ENCODE data around the gene UBL7.

UBL7 gene

DNA sequence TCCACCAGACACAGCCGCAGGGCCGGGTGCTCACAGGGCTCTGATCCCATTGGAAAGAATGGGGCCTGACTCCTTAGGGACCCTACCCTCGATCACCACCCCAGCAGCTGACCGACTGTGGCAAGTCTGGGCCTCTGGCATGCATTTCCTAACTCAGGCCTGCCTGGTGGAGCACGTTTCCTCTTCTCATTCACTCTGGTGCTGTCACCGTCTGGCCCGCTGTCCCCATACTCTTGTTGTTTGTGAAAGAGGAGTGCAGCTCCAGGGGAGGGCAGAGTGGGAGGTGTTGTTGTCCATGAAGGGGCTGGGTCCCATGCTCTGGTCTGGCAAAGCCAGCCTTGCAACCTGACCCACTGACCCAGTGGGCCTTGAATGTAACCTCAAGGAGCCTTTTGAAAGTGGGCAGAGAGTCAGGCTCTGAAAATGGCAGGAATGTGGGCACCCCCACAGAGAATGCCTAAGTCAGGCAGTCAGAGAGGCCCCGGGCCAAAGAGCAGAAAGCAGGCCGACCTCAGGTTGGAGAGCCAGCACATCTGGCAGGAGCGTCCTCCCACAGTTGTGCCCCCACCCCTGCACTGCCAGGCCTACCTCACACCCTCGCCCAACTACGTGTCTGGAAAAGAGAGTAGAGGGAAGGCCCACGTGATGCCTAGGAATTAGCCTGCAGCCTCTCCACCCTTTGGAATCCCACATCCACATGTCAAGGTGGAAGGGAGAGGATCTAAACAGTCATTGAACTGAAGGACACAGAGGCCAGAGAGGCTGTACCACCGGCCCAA, 38.1 kb downstream of the UBL7 start:
- H3K27ac ChIP-seq (ENCODE audit: low read length), result no peak overlapping the region
- H3K9me3 ChIP-seq (ENCODE audit: control insufficient read depth, insufficient read depth, low read length), result no peaks in the 10 kb centered on the region
- no CpG with 5 or more reads among the region's 14 CpGs for WGBS (ENCODE audit: insufficient coverage, insufficient read length)
- no peaks in the 10 kb centered on the region for H3K36me3 ChIP-seq (ENCODE audit: control insufficient read depth, insufficient read depth, low read length)
- H3K27me3 ChIP-seq (ENCODE audit: control insufficient read depth, insufficient read depth, low read length), result no peaks in the 10 kb centered on the region
- H3K4me1 ChIP-seq (ENCODE audit: control insufficient read depth, insufficient read depth, low read length), result peaks cover 14% of the 10 kb centered on the region
- DNase-seq (ENCODE audit: low read depth, low spot score), result no peak
- H3K4me3 ChIP-seq (ENCODE audit: low read length), result no peak overlapping the region

DNA sequence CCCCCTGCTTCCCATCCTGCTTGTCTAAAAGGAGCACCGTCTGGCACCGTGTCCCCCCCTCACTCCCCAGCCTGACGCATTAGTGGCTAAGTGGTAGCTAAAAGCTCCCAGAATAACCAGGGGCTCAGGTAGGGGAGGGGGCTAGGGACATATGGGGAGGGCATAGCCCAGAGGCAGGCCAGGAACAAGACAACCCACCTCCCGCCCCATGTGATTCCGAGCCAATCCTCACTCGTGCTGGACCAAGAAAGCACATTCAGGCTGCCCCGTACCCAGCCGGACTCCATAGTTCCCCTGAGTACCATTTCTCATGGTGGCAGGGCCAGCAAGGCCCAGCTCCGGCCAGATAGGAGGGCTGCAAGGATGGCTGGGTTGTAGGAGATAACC, 38.7 kb downstream of the UBL7 start:
- Histone ChIP-seq H3K27ac (ENCODE audit: low read length) (no peak overlapping the region), H3K4me1 (ENCODE audit: control insufficient read depth, insufficient read depth, low read length) (peaks cover 14% of the 10 kb centered on the region), H3K9me3 (ENCODE audit: control insufficient read depth, insufficient read depth, low read length) (no peaks in the 10 kb centered on the region), H3K36me3 (ENCODE audit: control insufficient read depth, insufficient read depth, low read length) (no peaks in the 10 kb centered on the region), H3K4me3 (ENCODE audit: low read length) (no peak overlapping the region), H3K27me3 (ENCODE audit: control insufficient read depth, insufficient read depth, low read length) (no peaks in the 10 kb centered on the region)
- no peak for DNase-seq (ENCODE audit: low read depth, low spot score)
- WGBS (ENCODE audit: insufficient coverage, insufficient read length), result no CpG with 5 or more reads among the region's 9 CpGs

DNA sequence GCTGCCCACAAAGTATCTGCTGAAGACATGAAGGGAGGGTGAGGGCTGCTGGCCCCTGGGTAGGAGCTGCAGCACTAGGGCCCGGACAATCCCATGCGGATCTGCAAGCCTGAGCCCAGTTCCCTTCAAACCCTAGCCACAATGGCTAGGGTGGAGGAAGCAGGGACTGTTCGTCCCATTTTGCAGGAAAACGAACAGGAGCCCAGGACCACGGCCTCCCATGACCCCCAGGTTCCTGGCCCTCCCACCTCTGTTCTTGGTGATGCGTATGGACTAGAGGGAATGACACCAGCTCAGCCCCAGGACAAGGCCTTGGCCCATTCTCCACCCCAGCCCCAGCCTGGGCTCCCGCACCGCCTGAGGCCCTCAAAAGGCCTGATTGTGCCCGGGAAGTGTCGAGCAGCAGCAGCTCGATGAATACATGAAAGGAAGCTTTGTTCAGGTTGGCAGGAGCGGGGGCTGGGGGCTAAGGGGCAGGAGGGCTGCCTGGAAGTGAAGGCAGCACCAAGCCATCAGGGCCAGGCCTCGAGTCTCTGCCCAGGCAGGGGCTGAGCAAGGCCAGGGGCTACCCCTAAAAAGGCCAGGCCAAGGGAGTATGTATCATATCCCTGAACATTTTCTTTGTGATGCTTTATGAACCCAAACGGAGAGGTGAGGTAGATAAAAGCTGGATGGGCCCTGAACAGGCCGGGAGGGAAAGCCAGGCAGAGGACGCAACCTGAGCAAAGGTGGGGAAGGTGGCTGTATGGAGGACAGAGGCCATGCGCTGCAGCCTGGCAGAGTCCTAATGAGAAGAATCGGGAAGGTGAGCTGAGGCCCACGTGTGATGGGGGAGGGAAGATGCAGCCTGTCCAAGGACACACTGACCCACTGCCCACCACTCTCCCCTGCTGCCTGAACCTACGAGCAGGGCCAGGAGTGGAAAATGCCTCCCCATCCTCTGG, 39.4 kb downstream of the UBL7 start:
- no CpG with 5 or more reads among the region's 20 CpGs for WGBS (ENCODE audit: insufficient coverage, insufficient read length)
- no peaks in the 10 kb centered on the region for H3K9me3 ChIP-seq (ENCODE audit: control insufficient read depth, insufficient read depth, low read length)
- H3K36me3 ChIP-seq (ENCODE audit: control insufficient read depth, insufficient read depth, low read length), result no peaks in the 10 kb centered on the region
- no peak for DNase-seq (ENCODE audit: low read depth, low spot score)
- H3K4me3 ChIP-seq (ENCODE audit: low read length), result no peak overlapping the region
- no peak overlapping the region for H3K27ac ChIP-seq (ENCODE audit: low read length)
- no peaks in the 10 kb centered on the region for H3K27me3 ChIP-seq (ENCODE audit: control insufficient read depth, insufficient read depth, low read length)
- H3K4me1 ChIP-seq (ENCODE audit: control insufficient read depth, insufficient read depth, low read length), result peaks cover 14% of the 10 kb centered on the region

DNA sequence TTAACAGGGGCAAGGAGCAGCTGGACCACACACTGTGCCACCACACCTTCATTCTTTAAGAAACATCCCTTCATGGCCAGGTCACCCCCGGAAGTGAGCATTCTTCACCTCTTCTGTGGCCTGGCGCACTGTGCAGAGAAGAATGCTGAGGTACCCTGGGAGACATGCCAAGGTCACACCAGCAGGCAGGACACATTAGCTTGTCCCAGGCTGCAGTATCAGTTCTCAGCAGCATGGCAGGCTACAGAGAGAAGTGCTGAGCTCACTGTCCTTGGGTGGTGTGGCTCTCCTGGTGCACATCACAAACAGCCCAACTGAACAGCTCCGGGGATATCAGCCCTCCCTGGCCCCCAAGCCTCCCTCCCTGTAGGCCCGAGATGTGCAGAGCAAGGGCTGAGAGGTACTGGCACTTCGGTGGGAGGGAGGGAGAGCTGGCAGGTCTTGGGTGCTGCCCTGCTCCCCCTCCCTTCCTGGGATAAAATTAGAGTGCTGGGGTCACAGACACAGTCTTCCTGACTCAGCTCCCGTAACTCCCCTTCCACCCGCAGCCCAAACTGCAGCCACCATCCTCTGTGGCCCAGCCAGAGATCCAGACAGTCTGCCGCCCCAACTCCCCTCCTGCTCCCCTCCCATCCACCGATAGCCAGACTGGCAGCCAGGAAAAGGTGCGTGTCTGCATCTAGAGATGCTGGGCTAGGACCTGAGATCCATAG, 40.6 kb downstream of the UBL7 start:
- H3K27me3 ChIP-seq (ENCODE audit: control insufficient read depth, insufficient read depth, low read length), result no peaks in the 10 kb centered on the region
- no peak overlapping the region for H3K27ac ChIP-seq (ENCODE audit: low read length)
- no peaks in the 10 kb centered on the region for H3K9me3 ChIP-seq (ENCODE audit: control insufficient read depth, insufficient read depth, low read length)
- DNase-seq (ENCODE audit: low read depth, low spot score), result no peak
- peaks cover 3% of the 10 kb centered on the region; the same call in 1 of the 2 replicates for H3K36me3 ChIP-seq (ENCODE audit: control insufficient read depth, insufficient read depth, low read length)
- H3K4me3 ChIP-seq (ENCODE audit: low read length), result no peak overlapping the region
- WGBS (ENCODE audit: insufficient coverage, insufficient read length), result no CpG with 5 or more reads among the region's 10 CpGs
- peaks cover 14% of the 10 kb centered on the region for H3K4me1 ChIP-seq (ENCODE audit: control insufficient read depth, insufficient read depth, low read length)

DNA sequence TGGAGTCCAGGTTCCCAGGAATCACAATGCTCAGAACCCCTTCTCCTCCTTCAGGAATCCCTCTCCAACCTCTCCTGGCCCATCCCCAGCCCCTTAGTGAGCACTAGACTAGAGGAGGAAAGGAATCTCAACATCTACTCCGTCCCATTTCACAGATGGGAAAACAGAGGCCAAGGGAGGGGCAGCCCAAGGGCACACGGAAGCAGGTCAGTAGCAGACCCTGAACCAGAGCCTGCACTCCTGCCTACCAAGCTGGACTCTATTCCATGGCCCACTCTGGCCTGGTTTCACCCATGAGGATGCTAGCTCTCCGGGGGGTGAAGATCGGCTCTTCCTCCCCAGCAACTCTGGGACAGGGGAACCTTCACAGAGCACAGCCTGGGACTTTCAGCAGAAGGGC, 41.5 kb downstream of the UBL7 start:
- no peaks in the 10 kb centered on the region for H3K27me3 ChIP-seq (ENCODE audit: control insufficient read depth, insufficient read depth, low read length)
- no CpG with 5 or more reads among the region's 4 CpGs for WGBS (ENCODE audit: insufficient coverage, insufficient read length)
- no peak overlapping the region for H3K27ac ChIP-seq (ENCODE audit: low read length)
- DNase-seq (ENCODE audit: low read depth, low spot score), result no peak
- peaks cover 14% of the 10 kb centered on the region for H3K4me1 ChIP-seq (ENCODE audit: control insufficient read depth, insufficient read depth, low read length)
- H3K4me3 ChIP-seq (ENCODE audit: low read length), result no peak overlapping the region
- H3K36me3 ChIP-seq (ENCODE audit: control insufficient read depth, insufficient read depth, low read length), result peaks cover 3% of the 10 kb centered on the region; the same call in 1 of the 2 replicates
- no peaks in the 10 kb centered on the region for H3K9me3 ChIP-seq (ENCODE audit: control insufficient read depth, insufficient read depth, low read length)

DNA sequence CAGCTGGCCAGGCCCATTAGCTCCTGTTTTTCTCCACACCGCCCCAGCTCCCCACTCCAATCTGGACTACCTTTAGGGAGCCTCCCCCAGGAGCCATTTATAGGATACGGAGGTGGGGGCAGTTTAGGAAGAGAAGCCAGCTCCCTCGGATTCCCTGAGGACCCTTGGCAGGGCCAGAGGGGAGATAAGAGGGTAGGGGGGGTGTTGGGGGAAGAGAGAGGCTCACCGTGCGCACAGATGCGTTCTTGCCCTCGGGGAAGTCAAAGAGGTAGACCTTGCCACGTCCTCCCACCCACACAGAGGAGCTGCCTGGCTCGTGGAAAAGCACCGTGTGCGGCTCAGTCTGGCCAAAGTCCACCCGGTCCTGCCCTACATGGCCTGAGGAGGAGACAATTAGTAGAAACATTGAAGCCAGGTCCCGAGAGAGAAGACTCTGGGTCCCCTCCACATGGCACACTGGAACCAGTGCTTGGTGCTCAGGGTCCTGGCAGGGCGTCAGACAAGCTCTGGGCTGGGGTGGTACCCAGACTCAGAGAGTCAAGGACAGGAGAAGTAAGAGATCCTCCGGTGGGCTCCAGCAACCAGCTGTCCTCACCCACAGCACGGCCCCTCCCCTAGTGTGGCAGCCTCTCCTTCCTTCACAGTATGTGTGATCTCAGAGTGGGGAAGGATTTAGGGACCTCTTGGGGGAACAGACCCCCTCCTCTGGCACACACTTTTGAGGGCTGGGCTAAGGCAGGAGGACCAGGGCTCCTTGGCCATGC, 42.2 kb downstream of the UBL7 start:
- Histone ChIP-seq H3K4me3 (ENCODE audit: low read length) (no peak overlapping the region), H3K27ac (ENCODE audit: low read length) (no peak overlapping the region), H3K9me3 (ENCODE audit: control insufficient read depth, insufficient read depth, low read length) (no peaks in the 10 kb centered on the region), H3K4me1 (ENCODE audit: control insufficient read depth, insufficient read depth, low read length) (peaks cover 14% of the 10 kb centered on the region), H3K36me3 (ENCODE audit: control insufficient read depth, insufficient read depth, low read length) (peaks cover 3% of the 10 kb centered on the region; the same call in 1 of the 2 replicates), H3K27me3 (ENCODE audit: control insufficient read depth, insufficient read depth, low read length) (no peaks in the 10 kb centered on the region)
- WGBS (ENCODE audit: insufficient coverage, insufficient read length), result no CpG with 5 or more reads among the region's 16 CpGs
- no peak for DNase-seq (ENCODE audit: low read depth, low spot score)

DNA sequence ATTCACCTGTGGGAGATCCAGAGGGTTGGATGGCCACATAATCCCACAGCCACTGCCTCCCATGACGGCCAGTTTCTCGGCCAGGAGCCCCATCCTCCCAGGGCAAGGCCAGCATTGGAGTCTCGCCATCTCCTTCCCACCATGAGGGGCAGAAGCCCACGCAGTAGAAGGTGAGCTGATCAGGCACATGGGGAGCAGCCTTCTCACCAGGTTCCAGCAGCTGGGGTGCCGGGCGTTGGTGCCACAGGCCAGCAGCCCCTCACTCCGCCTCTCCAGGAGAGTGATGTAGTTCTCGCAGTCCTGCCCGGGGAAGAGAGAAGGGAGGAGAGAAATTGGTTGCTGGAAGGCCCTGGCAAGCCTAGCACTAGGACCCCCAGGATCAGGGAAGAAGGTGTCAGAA, 43.3 kb downstream of the UBL7 start:
- WGBS (ENCODE audit: insufficient coverage, insufficient read length), result no CpG with 5 or more reads among the region's 9 CpGs

DNA sequence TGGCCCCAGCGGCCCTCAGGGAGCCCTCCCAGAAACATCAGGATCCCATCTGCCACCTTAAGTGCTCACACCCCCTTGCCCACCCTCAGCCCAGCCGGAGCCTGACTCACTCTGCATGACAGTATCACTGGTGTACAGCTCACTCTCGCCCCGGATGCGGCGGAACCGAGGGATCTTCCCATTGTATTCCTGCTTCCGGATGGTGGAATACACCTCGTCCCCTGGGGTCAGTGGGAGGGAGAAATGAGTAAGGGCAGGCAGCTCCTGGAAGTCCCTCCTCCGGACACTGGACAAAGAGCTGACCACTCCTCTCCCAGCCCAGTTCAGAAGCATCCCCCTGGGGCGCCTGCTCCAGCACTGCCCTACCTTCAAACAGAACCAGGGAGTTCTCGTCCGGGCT, 43.7 kb downstream of the UBL7 start:
- no peaks in the 10 kb centered on the region for H3K9me3 ChIP-seq (ENCODE audit: control insufficient read depth, insufficient read depth, low read length)
- H3K36me3 ChIP-seq (ENCODE audit: control insufficient read depth, insufficient read depth, low read length), result peaks cover 3% of the 10 kb centered on the region; the same call in 1 of the 2 replicates
- H3K27me3 ChIP-seq (ENCODE audit: control insufficient read depth, insufficient read depth, low read length), result no peaks in the 10 kb centered on the region
- WGBS (ENCODE audit: insufficient coverage, insufficient read length), result no CpG with 5 or more reads among the region's 13 CpGs
- no peak overlapping the region for H3K27ac ChIP-seq (ENCODE audit: low read length)
- H3K4me3 ChIP-seq (ENCODE audit: low read length), result no peak overlapping the region
- H3K4me1 ChIP-seq (ENCODE audit: control insufficient read depth, insufficient read depth, low read length), result peaks cover 4% of the 10 kb centered on the region
- no peak for DNase-seq (ENCODE audit: low read depth, low spot score)

More for the DNA sequence above, 43.3 kb downstream of the UBL7 start:
- Histone ChIP-seq H3K27ac (ENCODE audit: low read length) (no peak overlapping the region), H3K36me3 (ENCODE audit: control insufficient read depth, insufficient read depth, low read length) (peaks cover 3% of the 10 kb centered on the region; the same call in 1 of the 2 replicates), H3K27me3 (ENCODE audit: control insufficient read depth, insufficient read depth, low read length) (no peaks in the 10 kb centered on the region), H3K9me3 (ENCODE audit: control insufficient read depth, insufficient read depth, low read length) (no peaks in the 10 kb centered on the region), H3K4me1 (ENCODE audit: control insufficient read depth, insufficient read depth, low read length) (peaks cover 6% of the 10 kb centered on the region), H3K4me3 (ENCODE audit: low read length) (no peak overlapping the region)
- no peak for DNase-seq (ENCODE audit: low read depth, low spot score)

DNA sequence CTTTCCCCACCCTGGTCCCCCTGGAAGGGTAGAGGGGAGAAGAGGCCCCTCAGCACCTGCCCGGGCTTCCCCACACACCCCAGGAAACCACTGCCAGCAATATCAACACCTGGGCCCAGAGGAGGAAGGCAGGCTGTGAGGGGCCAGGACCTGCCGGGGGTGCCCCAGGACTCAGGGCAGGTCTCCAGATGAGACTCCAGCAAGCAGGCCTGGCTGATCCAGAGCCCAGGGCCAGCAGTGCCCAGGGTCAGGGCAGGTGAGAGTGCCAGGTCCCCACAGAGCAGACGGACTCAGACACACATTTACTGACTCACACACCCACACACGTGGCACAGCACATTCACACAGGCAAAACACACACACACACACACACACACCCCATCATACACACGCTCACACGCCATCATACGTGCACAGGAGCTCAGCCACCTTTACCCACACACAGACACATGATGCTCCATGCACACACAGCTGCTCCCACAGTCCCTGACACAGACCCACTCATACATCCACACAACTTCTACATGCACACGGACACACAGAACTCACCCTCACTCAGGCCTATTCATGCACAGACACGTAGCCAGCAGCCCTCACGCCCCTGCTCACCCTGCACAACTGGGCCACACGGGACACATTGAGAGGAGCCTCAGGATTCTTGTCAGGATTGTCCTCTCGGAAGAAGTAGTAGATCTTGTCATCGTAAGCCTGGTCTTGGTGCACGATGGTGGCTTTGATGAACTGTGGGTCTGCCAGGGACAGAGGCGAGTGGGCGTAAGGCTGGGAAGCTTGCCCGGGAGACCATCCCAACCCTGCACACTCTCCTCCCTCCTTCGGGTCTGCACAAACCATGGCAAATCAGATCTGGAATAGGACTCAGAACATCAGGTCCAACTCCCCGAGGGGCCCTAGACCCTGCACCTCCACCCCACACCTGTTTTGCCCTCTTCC, 44.7 kb downstream of the UBL7 start:
- no peak overlapping the region for H3K27ac ChIP-seq (ENCODE audit: low read length)
- H3K36me3 ChIP-seq (ENCODE audit: control insufficient read depth, insufficient read depth, low read length), result peaks cover 3% of the 10 kb centered on the region; the same call in 1 of the 2 replicates

More for the DNA sequence above, 44.7 kb downstream of the UBL7 start:
- Histone ChIP-seq H3K4me1 (ENCODE audit: control insufficient read depth, insufficient read depth, low read length) (no peaks in the 10 kb centered on the region), H3K9me3 (ENCODE audit: control insufficient read depth, insufficient read depth, low read length) (no peaks in the 10 kb centered on the region), H3K4me3 (ENCODE audit: low read length) (no peak overlapping the region), H3K27me3 (ENCODE audit: control insufficient read depth, insufficient read depth, low read length) (no peaks in the 10 kb centered on the region)
- WGBS (ENCODE audit: insufficient coverage, insufficient read length), result no CpG with 5 or more reads among the region's 19 CpGs
- DNase-seq (ENCODE audit: low read depth, low spot score), result no peak
